KMS-11 (cell line): ENCODE results near the gene DSN1.
A peak's percentile ranks its signal among the peaks of the same experiment; 100 is the strongest.

Experiments used
- H2AFZ ChIP-seq: fragments of 200-600 bp; sonication (generic); 2 replicates; pipeline ENCODE4 v1.6.1; 2016; ENCODE audit warnings: antibody characterized with exemption, mixed run types, low read depth
- H3K27ac ChIP-seq: fragments of 200-600 bp; sonication (generic); 2 replicates; pipeline ENCODE4 v1.6.1; 2016; ENCODE audit warnings: mild to moderate bottlenecking, mixed run types
- H3K27me3 ChIP-seq: fragments of 200-600 bp; sonication (generic); 2 replicates; pipeline ENCODE4 v1.6.1; 2017; ENCODE audit warnings: mild to moderate bottlenecking, low read depth, mixed run types, moderate library complexity; ENCODE audit not compliant: insufficient read depth
- H3K36me3 ChIP-seq: fragments of 200-600 bp; sonication (generic); 2 replicates; pipeline ENCODE4 v1.6.1; 2017; ENCODE audit warnings: mild to moderate bottlenecking, mixed run types; ENCODE audit not compliant: insufficient read depth
- H3K4me1 ChIP-seq: fragments of 200-600 bp; sonication (generic); 2 replicates; pipeline ENCODE4 v1.6.1; 2016; ENCODE audit warnings: mild to moderate bottlenecking, low read depth, mixed run types; ENCODE audit not compliant: poor library complexity, severe bottlenecking
- H3K4me2 ChIP-seq: fragments of 200-600 bp; sonication (generic); 2 replicates; pipeline ENCODE4 v1.7.0; 2016; ENCODE audit warnings: mild to moderate bottlenecking, mixed run types
- H3K4me3 ChIP-seq: fragments of 200-600 bp; sonication (generic); IDR thresholded peaks from 2 replicates; pipeline ENCODE4 v1.6.1; 2017; ENCODE audit warnings: low read depth, low read length, mixed read lengths; ENCODE audit not compliant: insufficient read depth
- H3K79me2 ChIP-seq: fragments of 200-600 bp; sonication (generic); 2 replicates; pipeline ENCODE4 v1.6.1; 2016; ENCODE audit warnings: low read depth, mixed run types; ENCODE audit not compliant: insufficient read depth
- H3K9ac ChIP-seq: fragments of 200-600 bp; sonication (generic); 2 replicates; pipeline ENCODE4 v1.6.1; 2016; ENCODE audit warnings: mild to moderate bottlenecking, mixed run types
- H4K20me1 ChIP-seq: fragments of 200-600 bp; sonication (generic); 2 replicates; pipeline ENCODE4 v1.6.1; 2016; ENCODE audit warnings: mild to moderate bottlenecking, mixed run types; ENCODE audit not compliant: insufficient read depth
- TF ChIP-seq, protein P1 (sequence below): fragments of 200-600 bp; sonication (generic); conservative IDR thresholded peaks from 2 replicates; pipeline ENCODE4 v1.6.1; 2017; ENCODE audit warnings: low read depth, mild to moderate bottlenecking, antibody characterized with exemption, low read length, moderate library complexity, mixed read lengths

The DSN1 gene

GRCh38 chr20:36775196-36775595, 1.6 kb upstream of the DSN1 start:
- Histone ChIP-seq H3K27ac (no peak overlapping the region), H3K79me2 (no peaks in the 10 kb centered on the region), H4K20me1 (no peaks in the 10 kb centered on the region), H3K9ac (no peak overlapping the region), H3K27me3 (no peaks in the 10 kb centered on the region), H3K4me1 (peaks cover 17% of the 10 kb centered on the region), H3K4me2 (no peak overlapping the region), H3K36me3 (no peaks in the 10 kb centered on the region), H2AFZ (no peak overlapping the region), H3K4me3 (no peak overlapping the region)
- TF ChIP-seq, protein P1, sequence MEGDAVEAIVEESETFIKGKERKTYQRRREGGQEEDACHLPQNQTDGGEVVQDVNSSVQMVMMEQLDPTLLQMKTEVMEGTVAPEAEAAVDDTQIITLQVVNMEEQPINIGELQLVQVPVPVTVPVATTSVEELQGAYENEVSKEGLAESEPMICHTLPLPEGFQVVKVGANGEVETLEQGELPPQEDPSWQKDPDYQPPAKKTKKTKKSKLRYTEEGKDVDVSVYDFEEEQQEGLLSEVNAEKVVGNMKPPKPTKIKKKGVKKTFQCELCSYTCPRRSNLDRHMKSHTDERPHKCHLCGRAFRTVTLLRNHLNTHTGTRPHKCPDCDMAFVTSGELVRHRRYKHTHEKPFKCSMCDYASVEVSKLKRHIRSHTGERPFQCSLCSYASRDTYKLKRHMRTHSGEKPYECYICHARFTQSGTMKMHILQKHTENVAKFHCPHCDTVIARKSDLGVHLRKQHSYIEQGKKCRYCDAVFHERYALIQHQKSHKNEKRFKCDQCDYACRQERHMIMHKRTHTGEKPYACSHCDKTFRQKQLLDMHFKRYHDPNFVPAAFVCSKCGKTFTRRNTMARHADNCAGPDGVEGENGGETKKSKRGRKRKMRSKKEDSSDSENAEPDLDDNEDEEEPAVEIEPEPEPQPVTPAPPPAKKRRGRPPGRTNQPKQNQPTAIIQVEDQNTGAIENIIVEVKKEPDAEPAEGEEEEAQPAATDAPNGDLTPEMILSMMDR, result no peak

DNA sequence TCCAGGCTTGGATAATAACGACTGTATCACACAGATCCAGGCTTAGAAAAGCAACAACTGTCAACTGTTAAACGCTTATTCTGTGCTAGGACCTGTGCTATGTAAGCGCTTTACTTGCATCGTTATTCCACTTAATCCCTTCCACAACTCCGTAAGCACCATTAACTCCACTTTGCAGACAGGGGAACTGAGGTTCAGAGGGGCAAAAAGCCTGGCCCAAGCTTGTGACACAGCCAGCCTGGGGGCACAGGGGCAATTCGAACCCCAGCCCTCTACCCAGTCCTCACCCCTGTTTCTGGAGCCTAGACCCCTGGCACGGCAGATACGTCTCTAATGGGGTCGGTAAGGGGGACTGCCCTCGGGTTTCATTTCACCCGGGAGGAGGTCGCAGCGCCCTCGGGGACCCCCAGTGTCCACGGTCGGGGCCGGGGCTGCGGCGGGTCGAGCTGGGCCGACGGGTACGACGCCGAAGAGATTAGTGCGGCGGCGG, 411 bp downstream of the DSN1 start:
- H2AFZ ChIP-seq, result peak overlapping the region; percentile 100
- peaks cover 17% of the 10 kb centered on the region for H3K4me1 ChIP-seq
- H3K27me3 ChIP-seq, result no peaks in the 10 kb centered on the region
- H3K4me2 ChIP-seq, result peak overlapping the region; percentile 87
- no peaks in the 10 kb centered on the region for H3K79me2 ChIP-seq
- H4K20me1 ChIP-seq, result no peaks in the 10 kb centered on the region
- H3K4me3 ChIP-seq, result no peak overlapping the region
- peak overlapping the region; percentile 75; the same call in 1 of the 2 replicates for H3K27ac ChIP-seq
- peak overlapping the region; percentile 84 for H3K9ac ChIP-seq
- H3K36me3 ChIP-seq, result no peaks in the 10 kb centered on the region
- TF ChIP-seq, protein P1, result no peak

- no peaks in the 10 kb centered on the region for H3K27me3 ChIP-seq
- no peak overlapping the region for H3K9ac ChIP-seq
Observed at GRCh38 chr20:36770680-36771079, 2.9 kb downstream of the DSN1 start.

DNA sequence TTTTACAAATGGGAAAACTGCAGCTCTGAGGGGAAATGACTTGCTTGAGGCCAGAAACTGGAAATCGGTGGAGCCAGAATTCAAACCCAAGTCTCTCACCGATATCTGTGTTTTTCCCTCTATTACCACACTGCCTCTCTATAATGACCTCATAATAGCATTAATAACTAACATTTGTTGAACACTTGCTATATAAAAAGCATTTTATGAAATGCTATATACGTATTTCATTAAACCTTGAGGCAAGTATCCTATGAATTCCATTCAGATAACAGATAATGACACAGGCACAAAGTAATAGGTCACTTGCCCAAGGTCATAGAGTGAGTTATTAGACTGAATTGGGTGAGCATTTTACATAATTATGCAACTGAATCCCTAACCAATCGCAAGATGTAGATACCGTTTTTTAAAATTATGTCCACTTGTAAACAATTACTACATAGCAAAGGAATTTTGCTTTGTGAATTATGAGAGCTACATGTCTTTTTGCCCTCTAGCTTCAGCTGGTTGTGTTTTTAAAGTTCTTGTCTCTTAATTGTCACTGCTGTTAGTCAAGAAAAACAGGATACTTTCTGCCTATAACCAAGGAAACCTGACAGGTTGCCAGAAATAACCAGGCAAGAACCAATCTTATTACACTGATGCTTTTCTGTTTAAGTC, 4.7 kb downstream of the DSN1 start:
- TF ChIP-seq, protein P1, result no peak
- H3K79me2 ChIP-seq, result no peaks in the 10 kb centered on the region
- H3K4me1 ChIP-seq, result peaks cover 12% of the 10 kb centered on the region
- no peak overlapping the region for H3K27ac ChIP-seq
- no peaks in the 10 kb centered on the region for H4K20me1 ChIP-seq
- no peaks in the 10 kb centered on the region for H3K36me3 ChIP-seq
- H3K4me3 ChIP-seq, result no peak overlapping the region
- no peak overlapping the region for H3K4me2 ChIP-seq
- H3K27me3 ChIP-seq, result no peaks in the 10 kb centered on the region
- no peak overlapping the region for H3K9ac ChIP-seq
- H2AFZ ChIP-seq, result no peak overlapping the region

More at GRCh38 chr20:36770680-36771079, 2.9 kb downstream of the DSN1 start:
- Histone ChIP-seq H3K4me3 (no peak overlapping the region), H3K4me1 (peaks cover 17% of the 10 kb centered on the region), H3K36me3 (no peaks in the 10 kb centered on the region), H2AFZ (no peak overlapping the region), H3K79me2 (no peaks in the 10 kb centered on the region), H3K4me2 (no peak overlapping the region), H3K27ac (no peak overlapping the region), H4K20me1 (no peaks in the 10 kb centered on the region)
- TF ChIP-seq, protein P1, result no peak
